ENCODE results near the gene WBP1L. TPM values are rescaled to one million over a fixed set of nuclear protein-coding genes. Genes with fewer than 3 reads are reported as not detected.

WBP1L gene
- total and polyA plus RNA-seq, 2 of the 13 experiments (the other 11 are each of a cell fraction or from before 2014, with no cell fraction given): 8.3 to 12.3 TPM

DNA sequence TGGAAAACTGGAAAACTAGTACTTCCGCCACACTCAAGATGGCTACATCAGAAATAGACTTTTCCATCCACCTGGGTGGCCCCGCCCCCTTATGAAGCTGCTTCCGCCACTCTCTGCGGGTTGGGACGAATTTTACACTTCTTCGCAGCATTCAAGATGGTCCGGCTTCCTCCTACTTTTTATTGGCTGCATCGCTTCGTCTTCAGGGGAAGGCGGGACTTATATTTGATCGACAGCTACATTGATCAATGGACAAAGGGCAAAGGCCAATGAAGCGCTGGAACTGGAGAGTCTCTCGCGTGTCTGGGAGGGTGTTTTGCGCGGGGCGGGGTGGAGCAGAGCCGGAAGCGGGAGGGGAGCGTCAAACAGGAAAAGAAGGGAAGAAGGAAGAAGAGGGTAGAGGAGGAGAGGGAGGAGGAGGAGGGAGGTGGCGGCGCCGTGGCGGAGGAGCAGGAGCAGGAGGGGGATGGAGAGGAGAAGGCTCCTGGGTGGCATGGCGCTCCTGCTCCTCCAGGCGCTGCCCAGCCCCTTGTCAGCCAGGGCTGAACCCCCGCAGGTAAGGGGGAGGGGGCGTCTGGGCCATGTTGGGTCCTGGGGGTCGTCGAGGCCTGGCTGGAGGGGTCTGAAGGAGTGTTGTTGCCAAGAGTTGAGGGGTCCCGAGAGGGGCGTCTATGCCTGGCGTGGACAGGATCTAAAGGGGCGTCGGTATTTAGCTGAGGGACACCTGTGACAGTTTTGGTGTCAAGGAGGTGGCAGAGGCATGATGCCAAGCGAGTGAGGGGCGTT, at the start of gene WBP1L (continued):
- TF ChIP-seq KAT7 (CRISPR knock-in tag; IDR thresholded peaks at IDR 0.05; ENCODE audit: borderline replicate concordance) (peak; percentile 73), NCOA2 (CRISPR knock-in tag; IDR thresholded peaks at IDR 0.05) (0 out of 2 replicates have a peak, but pooled peaks have one; percentile 23), ZBTB42 (CRISPR knock-in tag; IDR thresholded peaks at IDR 0.05) (no peak), ZNF337 (CRISPR knock-in tag; IDR thresholded peaks at IDR 0.05; ENCODE audit: borderline replicate concordance, low read depth) (no peak), PHF20 (CRISPR knock-in tag; IDR thresholded peaks at IDR 0.05) (peak; percentile 91), RFXAP (CRISPR knock-in tag; IDR thresholded peaks at IDR 0.05; ENCODE audit: borderline replicate concordance) (0 out of 2 replicates have a peak, but pooled peaks have one; percentile 43), SOX6 (IDR thresholded peaks at IDR 0.05) (no peak), SOX6 (CRISPR knock-in tag; IDR thresholded peaks at IDR 0.05) (no peak; the same call in 1 of the 2 replicates), JUND (CRISPR knock-in tag; IDR thresholded peaks at IDR 0.05) (no peak), HNRNPH1 (optimal IDR thresholded peaks at IDR 0.05; ENCODE audit: low read depth, low read length) (peak; percentile 91), ZNF552 (CRISPR knock-in tag; IDR thresholded peaks at IDR 0.05; ENCODE audit: borderline replicate concordance) (no peak), ARNT2 (CRISPR knock-in tag; IDR thresholded peaks at IDR 0.05; ENCODE audit: low read depth) (no peak), RARG (CRISPR knock-in tag; IDR thresholded peaks at IDR 0.05; ENCODE audit: low read depth) (no peak), ZNF879 (CRISPR knock-in tag; IDR thresholded peaks at IDR 0.05) (no peak), ZNF747 (CRISPR knock-in tag; IDR thresholded peaks at IDR 0.05; ENCODE audit: borderline replicate concordance) (no peak), FOXA3 (CRISPR knock-in tag; IDR thresholded peaks at IDR 0.05) (peak; percentile 26; the same call in 1 of the 2 replicates)
- TF ChIP-seq, protein P1, sequence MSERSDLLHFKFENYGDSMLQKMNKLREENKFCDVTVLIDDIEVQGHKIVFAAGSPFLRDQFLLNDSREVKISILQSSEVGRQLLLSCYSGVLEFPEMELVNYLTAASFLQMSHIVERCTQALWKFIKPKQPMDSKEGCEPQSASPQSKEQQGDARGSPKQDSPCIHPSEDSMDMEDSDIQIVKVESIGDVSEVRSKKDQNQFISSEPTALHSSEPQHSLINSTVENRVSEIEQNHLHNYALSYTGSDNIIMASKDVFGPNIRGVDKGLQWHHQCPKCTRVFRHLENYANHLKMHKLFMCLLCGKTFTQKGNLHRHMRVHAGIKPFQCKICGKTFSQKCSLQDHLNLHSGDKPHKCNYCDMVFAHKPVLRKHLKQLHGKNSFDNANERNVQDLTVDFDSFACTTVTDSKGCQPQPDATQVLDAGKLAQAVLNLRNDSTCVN (CRISPR knock-in tag; IDR thresholded peaks at IDR 0.05; ENCODE audit: borderline replicate concordance): no peak
- TF ChIP-seq, protein P2, sequence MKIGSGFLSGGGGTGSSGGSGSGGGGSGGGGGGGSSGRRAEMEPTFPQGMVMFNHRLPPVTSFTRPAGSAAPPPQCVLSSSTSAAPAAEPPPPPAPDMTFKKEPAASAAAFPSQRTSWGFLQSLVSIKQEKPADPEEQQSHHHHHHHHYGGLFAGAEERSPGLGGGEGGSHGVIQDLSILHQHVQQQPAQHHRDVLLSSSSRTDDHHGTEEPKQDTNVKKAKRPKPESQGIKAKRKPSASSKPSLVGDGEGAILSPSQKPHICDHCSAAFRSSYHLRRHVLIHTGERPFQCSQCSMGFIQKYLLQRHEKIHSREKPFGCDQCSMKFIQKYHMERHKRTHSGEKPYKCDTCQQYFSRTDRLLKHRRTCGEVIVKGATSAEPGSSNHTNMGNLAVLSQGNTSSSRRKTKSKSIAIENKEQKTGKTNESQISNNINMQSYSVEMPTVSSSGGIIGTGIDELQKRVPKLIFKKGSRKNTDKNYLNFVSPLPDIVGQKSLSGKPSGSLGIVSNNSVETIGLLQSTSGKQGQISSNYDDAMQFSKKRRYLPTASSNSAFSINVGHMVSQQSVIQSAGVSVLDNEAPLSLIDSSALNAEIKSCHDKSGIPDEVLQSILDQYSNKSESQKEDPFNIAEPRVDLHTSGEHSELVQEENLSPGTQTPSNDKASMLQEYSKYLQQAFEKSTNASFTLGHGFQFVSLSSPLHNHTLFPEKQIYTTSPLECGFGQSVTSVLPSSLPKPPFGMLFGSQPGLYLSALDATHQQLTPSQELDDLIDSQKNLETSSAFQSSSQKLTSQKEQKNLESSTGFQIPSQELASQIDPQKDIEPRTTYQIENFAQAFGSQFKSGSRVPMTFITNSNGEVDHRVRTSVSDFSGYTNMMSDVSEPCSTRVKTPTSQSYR (CRISPR knock-in tag; IDR thresholded peaks at IDR 0.05; ENCODE audit: borderline replicate concordance): peak; percentile 33; the same call in 1 of the 2 replicates
- TF ChIP-seq, protein P3, sequence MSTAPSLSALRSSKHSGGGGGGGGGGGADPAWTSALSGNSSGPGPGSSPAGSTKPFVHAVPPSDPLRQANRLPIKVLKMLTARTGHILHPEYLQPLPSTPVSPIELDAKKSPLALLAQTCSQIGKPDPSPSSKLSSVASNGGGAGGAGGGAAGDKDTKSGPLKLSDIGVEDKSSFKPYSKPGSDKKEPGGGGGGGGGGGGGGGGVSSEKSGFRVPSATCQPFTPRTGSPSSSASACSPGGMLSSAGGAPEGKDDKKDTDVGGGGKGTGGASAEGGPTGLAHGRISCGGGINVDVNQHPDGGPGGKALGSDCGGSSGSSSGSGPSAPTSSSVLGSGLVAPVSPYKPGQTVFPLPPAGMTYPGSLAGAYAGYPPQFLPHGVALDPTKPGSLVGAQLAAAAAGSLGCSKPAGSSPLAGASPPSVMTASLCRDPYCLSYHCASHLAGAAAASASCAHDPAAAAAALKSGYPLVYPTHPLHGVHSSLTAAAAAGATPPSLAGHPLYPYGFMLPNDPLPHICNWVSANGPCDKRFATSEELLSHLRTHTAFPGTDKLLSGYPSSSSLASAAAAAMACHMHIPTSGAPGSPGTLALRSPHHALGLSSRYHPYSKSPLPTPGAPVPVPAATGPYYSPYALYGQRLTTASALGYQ (CRISPR knock-in tag; IDR thresholded peaks at IDR 0.05): 0 out of 2 replicates have a peak, but pooled peaks have one; percentile 54
- TF ChIP-seq, protein P4, sequence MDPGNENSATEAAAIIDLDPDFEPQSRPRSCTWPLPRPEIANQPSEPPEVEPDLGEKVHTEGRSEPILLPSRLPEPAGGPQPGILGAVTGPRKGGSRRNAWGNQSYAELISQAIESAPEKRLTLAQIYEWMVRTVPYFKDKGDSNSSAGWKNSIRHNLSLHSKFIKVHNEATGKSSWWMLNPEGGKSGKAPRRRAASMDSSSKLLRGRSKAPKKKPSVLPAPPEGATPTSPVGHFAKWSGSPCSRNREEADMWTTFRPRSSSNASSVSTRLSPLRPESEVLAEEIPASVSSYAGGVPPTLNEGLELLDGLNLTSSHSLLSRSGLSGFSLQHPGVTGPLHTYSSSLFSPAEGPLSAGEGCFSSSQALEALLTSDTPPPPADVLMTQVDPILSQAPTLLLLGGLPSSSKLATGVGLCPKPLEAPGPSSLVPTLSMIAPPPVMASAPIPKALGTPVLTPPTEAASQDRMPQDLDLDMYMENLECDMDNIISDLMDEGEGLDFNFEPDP (CRISPR knock-in tag; conservative IDR thresholded peaks at IDR 0.05): peak; percentile 91; the same call in 1 of the 2 replicates
